Epidermal melanocyte (primary cell): Measurements from ENCODE around the gene DNAAF9.
"Not testable (repeated sequence)": the region's sequence is repeated elsewhere in the genome, so short reads cannot be mapped to it uniquely, and the experiment has no call there.

Experiments
- DNase-seq: peaks from one replicate; pipeline ENCODE4 v3.0.0; 2011; ENCODE audit warnings: low spot score; ENCODE audit not compliant: insufficient read length

DNAAF9 gene

DNA sequence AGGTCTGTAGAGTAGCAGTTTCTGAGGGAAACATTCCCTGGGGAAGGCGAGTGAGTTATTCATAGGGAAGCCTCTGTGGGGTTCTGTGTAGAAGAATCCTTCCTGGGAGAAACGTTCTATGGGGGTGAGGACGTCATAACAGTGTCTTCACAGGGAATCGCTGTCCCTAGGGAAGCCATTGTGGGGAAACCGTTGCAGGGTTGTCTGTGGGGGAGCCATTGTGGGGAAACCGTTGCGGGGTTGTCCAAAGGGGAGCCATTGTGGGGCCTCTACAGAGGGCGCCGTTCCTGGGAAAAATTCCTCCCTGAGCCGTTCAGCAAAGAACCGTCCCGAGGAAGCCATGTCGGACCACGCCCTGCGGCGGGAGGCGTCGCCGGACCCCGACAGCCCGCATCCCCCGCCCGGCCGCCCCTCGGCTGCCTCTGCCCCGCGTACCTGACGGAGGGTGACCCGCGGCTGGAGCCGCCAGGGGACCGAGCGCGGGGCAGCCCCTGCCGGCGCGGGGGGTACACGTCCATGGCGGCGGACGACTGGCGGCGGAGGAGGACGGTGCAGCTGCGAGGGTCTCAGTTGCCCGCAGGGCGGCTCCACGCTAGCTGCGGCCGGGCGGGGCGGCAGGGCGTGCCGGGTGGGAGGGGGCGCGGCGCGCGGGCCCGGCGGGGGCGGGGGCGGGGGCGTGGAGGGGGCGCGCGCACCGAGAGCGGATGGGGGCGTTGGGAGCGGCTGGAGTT, at the start of gene DNAAF9:
Gene DNAAF9 (minus strand): TSS at position 630 of the 731 bp plus-strand sequence. CDS start 112 bp downstream, at position 518.
- peak; percentile 67 for DNase-seq

DNA sequence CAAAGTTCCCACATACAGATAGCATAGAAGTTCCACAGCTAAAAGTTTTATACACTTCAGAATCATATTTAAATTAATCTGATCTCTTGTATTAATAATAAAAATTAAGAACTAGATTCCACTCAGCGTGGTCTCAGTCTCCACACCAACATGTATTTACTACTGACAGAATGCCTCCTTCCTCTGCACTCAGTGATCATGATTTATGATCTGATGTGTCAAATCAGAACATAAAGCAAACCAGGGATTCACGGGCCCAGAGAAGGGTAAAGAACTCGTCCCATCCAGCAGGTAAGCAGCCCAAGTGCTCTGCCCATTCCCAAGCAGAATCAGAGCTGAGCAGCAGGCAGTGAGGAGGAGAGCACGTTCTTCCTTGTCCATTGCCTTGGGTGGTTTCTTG, 49.2 kb upstream of the DNAAF9 start:
- no peak for DNase-seq

DNA sequence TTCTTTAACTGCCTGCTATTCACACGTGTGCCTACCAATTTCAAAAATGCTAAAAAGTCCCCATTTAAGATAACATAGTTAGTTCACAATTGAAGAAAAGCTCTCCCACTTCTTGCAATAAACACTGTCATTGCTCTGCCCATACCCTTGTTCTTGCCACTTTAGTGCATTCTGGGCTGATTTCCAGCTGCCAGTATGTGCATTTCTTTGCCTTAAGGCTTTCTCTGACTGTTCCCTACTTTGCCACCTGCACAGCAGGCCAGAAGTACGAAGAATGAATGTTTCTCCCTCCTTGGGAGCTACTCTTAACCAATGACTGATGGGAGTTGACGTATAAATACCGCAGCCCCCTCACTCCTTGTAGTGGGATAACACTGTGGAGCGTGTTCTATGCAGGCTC, 47.4 kb upstream of the DNAAF9 start:
- no peak for DNase-seq

DNA sequence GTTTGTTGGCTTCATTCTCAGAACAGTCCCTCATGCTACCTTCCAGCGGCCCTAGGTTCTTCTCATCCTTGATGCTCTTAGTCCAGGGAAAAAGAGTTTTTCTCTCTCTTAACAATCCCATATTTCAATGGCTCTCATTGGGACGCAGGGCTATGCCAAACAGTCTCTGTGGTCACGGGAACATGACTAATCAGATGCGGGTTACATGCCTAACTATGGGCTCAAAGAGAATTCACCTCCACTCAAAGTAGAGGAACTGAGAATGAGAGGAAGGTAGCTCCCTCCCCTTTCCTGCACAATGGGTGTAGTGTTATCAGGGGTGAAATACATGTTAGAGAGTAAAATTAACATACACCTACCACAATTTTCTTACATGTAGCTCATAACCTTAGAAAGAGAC, 45.2 kb upstream of the DNAAF9 start:
- DNase-seq, result no peak

DNA sequence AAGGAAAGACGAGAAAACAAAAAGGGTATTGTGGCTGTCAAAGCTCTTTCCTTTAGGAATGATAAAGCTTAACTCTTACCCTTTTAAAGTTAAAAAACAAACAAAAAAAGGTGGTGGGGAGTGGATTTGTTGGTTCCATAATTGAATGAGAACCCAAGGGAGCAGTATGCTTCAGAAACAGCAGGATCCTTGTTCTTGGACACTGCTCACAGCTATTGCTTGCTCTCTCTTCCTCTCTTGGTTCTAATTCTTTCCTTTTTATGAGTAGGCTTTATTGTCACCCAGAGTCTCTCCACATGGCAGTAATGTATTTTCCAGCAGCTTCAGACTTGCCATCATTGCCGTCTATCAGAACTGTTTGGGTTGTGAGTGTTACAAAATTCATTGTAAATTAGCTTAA, 44.7 kb upstream of the DNAAF9 start:
- DNase-seq, result no peak

DNA sequence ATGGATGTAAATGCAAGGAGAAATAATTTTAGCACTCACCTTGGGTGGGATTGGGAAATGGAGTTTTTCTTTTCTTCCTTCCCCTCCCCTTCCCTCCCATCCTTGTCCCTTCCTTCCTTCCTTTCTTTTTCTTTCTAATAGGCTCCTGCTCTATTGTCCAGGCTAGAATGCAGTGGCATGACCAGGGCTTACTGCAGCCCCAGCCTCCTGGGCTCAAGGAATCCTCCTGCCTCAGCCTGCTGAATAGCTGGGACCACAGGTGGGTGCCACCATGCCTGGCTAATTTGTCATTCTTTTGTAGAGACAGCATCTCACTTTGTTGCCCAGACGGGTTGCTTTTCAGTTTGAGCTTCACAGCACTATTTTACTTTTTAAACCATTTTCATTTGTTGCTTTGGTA, 41.9 kb upstream of the DNAAF9 start:
- no peak for DNase-seq

DNA sequence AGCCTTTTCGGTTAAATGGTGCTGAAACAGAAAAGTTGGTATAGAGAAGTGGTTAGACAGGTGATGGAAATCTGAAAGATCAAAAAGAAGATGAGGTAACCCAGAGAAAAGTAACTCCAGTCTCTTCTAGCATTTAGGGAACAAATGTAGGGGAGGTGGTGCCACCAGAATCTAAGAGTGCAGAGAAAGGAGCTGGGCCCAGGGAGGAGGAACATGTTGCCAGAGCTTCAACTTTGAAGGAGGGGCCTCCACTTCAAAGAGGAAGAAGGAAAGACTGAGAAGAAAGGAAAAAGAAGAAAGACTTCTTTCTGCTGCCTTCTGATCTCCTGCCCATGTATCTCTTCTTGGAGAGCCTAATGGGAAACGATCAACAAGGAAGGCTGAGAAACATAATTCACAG, 39.9 kb upstream of the DNAAF9 start:
- DNase-seq, result no peak

DNA sequence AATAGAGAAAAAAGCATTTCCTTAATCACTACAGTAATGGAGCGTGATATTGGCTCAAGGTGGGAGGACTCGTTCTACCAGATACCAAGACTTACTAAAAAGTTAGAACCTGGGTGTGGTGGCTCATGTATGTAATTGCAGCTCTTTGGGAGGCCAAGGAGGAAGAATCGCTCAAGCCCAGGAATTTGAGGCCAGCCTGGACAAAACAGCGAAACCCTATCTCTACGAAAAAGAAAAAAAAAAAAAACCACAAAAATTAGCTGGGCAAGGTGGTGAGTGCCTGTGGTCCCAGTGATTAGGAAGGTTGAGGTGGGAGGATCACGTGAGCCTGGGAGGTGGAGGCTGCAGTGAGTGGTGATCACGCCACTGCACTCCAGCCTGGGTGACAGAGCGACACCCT, 39.3 kb upstream of the DNAAF9 start:
- DNase-seq, result no peak

DNA sequence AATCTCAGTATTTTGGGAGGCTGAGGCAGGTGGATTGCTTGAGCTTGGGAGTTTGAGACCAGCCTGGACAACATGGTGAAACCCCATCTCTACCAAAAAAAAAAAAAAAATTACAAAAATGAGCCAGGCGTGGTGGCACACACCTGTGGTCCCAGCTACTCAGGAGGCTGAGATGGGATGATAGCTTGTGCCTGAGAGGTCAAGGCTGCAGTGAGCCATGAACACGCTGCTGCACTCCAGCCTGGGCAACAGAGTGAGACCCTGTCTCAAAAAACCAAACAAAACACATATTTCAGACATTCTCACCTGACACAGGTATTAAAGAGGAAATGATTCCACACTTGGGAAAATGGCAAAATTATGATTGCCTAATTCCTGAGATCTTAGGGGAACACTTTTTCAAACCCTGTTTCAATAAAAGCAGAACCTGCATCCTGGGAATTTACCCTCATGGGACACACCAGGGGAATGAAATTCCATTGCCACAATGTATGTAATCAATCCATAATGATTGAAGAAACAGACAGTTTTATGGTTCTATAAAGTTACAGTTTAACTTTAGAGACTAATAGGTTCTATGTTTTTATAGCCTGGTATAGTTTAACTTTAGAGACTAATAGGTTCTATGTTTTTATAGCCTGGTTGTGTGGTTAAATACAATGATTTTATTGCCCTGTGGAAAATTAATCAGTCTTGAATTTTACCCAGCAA, 29.6 kb upstream of the DNAAF9 start:
- no peak for DNase-seq

DNA sequence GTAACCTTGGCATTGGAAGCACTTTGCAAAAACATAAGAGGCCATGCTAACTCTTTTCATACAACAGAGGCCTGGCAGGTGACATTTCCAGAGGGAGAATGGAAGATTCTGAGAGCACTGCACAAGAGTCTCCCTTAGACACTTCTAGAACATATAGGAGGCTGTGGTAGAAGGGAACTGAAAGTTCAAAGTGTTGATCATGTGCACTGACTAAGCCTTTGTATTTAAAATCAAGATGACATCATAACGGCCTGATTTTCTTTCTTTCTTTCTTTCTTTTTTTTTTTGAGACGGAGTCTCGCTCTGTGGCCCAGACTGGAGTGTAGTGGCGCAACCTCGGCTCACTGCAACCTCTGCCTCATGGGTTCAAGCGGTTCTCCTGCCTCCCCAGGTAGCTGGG, 26.8 kb upstream of the DNAAF9 start:
- no peak for DNase-seq

DNA sequence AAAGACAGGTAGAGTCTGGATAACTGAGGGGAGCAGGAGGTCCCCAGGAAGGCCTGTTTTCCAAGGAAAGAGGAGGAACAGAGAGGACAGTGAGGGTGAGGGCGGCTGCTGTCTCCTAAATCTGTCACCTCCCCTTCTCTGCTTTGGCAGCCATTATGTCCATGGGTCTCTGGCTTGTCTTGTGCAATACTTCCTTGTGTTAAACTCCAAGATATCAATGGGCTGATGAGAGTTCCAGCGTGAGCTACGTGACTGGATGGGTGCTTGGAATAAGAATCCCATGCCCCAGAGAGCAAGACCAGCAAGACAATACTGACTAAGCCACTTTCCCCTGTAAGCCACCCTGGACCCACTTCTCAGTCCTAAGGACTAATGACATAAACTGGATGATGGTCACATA, 26.3 kb upstream of the DNAAF9 start:
- DNase-seq, result no peak

DNA sequence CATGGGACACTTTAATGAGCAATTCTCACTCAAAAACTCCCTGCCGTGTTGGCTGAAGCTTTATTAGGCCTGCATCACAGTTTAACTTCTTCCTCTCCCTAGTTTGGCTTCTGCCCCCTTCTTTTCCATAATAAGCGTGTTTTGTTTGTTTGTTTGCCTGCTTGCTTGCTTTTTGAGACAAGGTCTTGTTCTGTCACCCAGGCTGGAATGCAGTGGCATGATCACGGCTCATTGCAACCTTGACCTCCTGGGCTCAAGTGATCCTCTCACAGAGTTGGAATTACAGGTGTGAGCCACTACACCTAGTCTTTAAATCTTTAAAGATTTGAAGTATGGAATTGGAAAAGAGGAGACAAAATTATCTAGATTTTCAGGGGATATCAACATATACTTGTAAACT, 25.4 kb upstream of the DNAAF9 start:
- DNase-seq, result no peak

DNA sequence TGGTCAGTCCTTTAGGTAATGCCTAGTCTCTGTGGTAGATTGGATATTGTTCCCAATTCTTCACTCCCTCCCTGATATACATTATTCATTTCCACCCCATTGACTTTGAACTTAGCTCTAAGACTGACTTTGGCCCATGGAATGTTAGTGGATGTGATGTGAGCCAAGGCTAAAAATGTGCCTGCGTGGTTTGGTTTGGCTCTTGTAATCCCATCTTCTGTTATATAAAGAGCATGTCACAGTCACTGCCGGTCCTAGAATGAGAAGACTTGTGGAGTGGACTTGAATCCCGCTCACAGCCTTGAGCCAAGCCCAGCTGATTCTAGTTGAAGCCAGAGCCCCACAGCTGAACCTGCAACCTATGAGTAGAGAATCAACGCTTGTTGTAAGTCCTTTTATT, 23.6 kb upstream of the DNAAF9 start:
- DNase-seq, result no peak

DNA sequence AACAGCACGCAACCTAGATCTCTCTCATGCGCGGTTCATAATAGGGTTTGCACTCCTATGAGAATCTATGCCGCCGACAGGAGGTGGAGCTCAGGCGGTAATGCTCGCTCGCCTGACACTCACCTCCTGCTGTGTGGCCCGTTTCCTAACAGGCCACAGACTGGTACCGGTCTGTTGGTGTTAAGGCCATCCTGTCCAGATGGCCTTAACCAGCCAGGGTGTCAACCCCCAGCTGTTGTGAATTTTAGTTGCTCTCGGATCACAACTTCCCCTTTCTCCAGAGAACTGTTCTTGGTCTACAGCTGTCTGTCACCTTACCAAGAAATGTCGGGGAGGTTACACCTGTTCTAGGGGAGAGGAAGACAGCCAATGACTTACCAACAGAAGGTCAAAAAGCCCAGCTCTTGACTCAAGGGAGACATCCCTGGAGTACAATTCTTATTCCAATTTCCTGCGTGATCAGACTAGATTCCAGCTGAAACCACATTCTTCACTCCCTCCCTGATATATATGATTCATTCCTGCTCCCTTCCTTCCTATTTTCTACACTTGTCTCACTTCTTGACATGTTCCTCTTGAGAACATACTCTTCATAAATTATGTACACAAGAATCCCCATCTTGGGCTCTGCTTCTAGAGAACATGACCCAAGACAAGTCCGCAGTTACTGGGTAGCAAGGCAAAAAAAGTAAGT, 23.1 kb upstream of the DNAAF9 start:
- DNase-seq, result no peak

DNA sequence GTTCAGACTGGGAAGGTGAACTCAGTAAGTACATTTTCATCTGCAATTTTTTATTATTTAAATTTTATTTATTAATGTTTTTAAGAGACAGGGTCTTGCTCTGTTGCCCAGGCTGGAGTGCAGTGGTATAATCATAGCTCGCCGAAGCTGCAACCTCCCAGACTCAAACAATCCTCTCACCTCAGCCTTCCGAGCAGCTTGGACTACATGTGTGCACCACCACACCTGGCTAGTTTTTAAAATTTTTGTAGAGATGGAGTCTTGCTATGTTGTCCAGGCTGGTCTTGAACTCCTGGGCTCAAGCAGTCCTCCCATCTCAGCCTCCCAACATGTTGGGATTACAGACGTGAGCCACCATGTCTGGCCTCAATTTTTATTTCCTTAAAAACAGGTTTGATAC, 19.3 kb upstream of the DNAAF9 start:
- DNase-seq, result not testable (repeated sequence)

DNA sequence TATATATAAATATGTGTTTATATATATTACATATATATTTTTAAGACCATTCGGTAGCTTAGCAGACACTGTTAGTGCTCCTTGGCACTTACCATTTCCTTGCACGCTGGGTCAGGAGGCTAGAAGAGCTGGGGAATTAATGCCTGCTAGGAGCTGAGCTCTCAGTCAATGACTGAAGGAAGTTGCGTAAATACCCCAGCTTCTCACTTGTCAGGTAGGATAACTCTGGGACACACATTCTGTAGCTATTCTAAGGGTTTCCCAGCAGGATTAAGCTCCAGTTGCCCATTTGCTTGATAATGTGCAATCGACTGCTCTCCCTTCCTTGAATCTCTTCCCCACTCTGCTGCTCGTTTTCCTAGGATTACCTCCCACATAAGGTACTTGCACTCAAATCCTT, 15.7 kb upstream of the DNAAF9 start:
- no peak for DNase-seq

DNA sequence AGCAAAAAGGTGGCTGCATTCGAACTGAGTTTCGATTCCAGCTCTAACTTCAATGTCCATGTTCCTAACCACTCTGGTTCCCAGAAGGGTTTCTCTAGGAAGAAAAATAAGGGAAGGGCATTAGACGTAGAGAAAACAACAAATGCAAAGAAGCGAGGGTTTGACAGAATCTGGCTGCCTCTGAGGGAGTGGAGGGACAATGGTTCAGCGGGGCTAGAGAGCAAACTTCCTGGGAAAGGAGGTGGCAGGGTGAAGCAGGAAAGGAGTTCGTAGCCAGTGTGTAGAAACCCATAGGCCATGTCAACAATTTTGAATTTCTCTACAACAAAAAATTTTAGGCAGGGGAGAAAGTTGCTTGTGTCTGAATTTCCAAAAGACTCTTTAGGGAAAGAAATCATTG, 14.5 kb upstream of the DNAAF9 start:
- DNase-seq, result no peak

DNA sequence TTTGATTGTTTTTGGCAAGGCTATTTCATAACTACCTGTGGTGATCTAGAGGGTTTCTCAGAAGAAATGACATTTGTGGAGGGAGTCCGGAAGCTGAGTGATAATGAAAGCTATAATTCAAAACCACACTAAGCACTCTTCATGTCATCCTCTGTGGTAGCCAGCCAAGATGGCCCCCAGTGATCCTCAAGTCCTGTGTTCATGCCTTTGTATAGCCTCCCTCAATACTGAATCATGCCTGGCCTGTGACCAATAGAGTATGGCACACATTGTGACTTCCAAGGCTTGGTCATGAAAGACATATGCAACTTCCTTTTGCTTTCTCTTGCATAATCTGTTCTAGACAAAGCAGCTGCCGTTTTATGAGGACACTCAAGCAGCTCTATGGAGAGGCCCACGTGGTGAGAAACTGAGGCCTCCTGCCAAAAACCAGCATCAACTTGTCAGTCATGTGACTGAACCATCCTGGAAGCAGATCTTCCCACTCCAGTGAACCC, 12.8 kb upstream of the DNAAF9 start:
- DNase-seq, result no peak

DNA sequence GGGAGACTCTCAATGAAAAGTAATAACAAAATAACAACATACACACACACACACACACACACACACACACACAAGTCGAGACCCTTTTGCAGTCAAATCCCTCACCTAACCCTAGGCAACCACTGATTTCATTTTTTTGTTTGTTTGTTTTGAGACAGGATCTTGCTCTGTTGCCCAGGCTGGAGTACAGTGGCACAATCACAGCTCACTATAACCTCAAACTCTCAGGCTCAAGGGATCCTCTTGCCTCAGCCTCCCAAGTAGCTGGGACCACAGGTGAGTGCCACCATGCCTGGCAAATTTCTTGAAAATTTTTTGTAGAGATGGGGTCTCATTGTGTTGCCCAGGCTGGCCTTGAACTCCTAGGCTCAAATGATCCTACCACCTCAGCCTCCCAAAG, 10.7 kb upstream of the DNAAF9 start:
- not testable (repeated sequence) for DNase-seq

DNA sequence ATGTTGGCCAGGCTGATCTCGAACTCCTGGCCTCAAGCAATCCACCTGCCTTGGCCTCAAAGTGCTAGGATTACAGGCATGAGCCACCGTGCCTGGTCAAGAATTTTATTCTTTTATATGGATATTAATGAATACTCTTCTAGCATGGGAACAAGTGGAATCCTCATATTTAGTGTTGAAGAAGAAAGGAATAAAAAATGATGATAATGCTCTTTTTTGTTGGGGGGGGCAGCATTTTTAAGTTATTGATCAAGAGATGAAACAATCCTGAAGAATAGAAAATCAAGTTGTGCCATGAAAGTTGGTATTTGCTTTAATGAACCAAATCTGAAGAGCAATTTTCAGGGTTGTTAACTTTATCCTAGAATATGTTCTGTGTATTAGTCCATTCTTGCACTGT, 6.7 kb upstream of the DNAAF9 start:
- DNase-seq, result no peak

DNA sequence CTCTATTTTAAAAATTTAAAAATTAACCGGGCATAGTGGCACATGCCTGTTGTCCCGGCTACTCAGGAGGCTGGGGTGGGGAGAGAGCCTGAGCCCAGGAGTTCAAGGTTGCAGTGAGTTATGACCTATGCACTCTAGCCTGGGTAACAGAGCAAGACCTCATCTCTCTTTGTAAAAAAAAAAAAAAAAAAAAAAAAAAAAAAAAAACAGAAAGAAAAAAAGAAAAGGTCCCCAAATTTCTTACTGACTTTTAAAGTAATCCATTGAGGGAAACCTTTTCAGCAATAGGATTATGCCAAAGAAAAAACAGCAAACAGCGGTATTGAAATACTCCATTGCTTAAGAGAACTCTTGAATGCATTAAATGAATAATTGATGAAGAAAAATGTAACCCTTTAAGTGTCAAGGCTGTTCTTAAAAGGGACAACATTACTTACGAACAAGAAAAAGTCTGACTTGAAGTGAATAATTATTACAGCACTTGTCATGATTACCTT, 6.0 kb upstream of the DNAAF9 start:
- no peak for DNase-seq
